ENCODE results near the gene IRX1. TPM values are rescaled to one million over a fixed set of nuclear protein-coding genes. Genes with fewer than 3 reads are reported as not detected.

IRX1 gene
- total and polyA plus RNA-seq, 2 of the 13 experiments (the other 11 are each of a cell fraction or from before 2014, with no cell fraction given), result not detected

DNA sequence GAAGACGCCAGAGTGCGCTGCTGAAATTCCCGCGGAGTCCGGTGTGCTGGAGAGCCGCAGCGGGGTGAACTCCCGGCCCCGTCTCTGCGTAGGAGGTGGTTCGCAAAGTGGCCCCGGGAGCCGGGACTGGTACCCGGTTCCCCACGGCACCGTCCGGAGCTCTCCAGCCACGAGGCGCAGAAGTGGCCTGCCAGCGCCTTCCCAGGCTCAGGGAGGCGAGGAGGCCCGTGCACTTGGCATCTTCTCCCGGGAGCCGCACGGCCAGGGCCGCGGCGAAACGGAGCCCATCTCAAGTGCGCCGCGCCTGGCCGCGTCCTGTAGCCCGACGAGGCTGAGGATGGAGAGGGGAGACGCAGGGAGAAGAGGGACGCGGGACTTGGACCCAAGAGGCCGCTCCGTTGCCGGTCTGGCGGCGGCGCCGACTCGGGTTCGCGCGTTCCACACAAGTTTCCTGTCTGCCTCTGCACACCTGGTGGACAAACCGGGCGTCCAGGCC lies 1.1 kb upstream of the IRX1 start:
- FAIRE-seq (no peak), DNase-seq (ENCODE audit: low spot score) (no peak), ATAC-seq (no peak)
- no peaks in the 10 kb centered on the region for H3K79me2 ChIP-seq (ENCODE audit: insufficient read depth, low read length)
- WGBS (ENCODE audit: low lambda C conversion rate), result 66% methylated on average over 27 of the region's 52 CpGs
- intact Hi-C loops (cut with micrococcal nuclease; ENCODE audit: unreplicated experiment), result no loop called here
- H3K27me3 ChIP-seq (ENCODE audit: control insufficient read depth in 1 of 2, insufficient read depth in 2 of 2, low read length in 2 of 2), result peaks cover 0 to 17% of the 10 kb centered on the region in 2 experiments; a peak in 2 of 5 replicates
- no peaks in the 10 kb centered on the region for H4K20me1 ChIP-seq (ENCODE audit: insufficient read depth, low read length)
- H3K36me3 ChIP-seq (replicated peaks in 1 of 2; ENCODE audit: control insufficient read depth in 1 of 2, insufficient read depth in 2 of 2, low read length in 2 of 2), result no peaks in the 10 kb centered on the region
- H3K4me3 ChIP-seq (replicated peaks in 1 of 3; ENCODE audit: insufficient read depth in 1 of 3, low read depth in 2 of 3, low read length in 3 of 3), result no peak overlapping the region
- in situ Hi-C loops (cut with HindIII; ENCODE audit: extremely low pct_ligation_motif_present, low pct_unique_long_range_greater_than_20kb), result no loop called here
- no peak overlapping the region for H3K9ac ChIP-seq (ENCODE audit: insufficient read depth, low read depth, low read length)
- POLR2A ChIA-PET, result no interaction called here
- BruUV-seq (replicated peaks), result no TSS peak
- TF ChIP-seq ZNF383 (CRISPR knock-in tag; IDR thresholded peaks at IDR 0.05; ENCODE audit: borderline replicate concordance) (no peak), ATRX (CRISPR knock-in tag; IDR thresholded peaks at IDR 0.05; ENCODE audit: borderline replicate concordance) (no peak), NFE2L2 (IDR thresholded peaks at IDR 0.05; ENCODE audit: low read length) (no peak), CENPX (CRISPR knock-in tag; IDR thresholded peaks at IDR 0.05) (no peak), SMC3 (IDR thresholded peaks at IDR 0.05; ENCODE audit: low read length) (no peak), NR2C2 (CRISPR knock-in tag; IDR thresholded peaks at IDR 0.05; ENCODE audit: borderline replicate concordance) (no peak), ZNF777 (CRISPR knock-in tag; IDR thresholded peaks at IDR 0.05) (no peak), ZSCAN21 (CRISPR knock-in tag; IDR thresholded peaks at IDR 0.05; ENCODE audit: borderline replicate concordance) (no peak), RAD51 (IDR thresholded peaks at IDR 0.05; ENCODE audit: borderline replicate concordance) (no peak), ZNF678 (CRISPR knock-in tag; IDR thresholded peaks at IDR 0.05) (no peak), PCBP2 (optimal IDR thresholded peaks at IDR 0.05; ENCODE audit: low read depth, low read length, poor library complexity, severe bottlenecking) (no peak)
- TF ChIP-seq, protein P1, sequence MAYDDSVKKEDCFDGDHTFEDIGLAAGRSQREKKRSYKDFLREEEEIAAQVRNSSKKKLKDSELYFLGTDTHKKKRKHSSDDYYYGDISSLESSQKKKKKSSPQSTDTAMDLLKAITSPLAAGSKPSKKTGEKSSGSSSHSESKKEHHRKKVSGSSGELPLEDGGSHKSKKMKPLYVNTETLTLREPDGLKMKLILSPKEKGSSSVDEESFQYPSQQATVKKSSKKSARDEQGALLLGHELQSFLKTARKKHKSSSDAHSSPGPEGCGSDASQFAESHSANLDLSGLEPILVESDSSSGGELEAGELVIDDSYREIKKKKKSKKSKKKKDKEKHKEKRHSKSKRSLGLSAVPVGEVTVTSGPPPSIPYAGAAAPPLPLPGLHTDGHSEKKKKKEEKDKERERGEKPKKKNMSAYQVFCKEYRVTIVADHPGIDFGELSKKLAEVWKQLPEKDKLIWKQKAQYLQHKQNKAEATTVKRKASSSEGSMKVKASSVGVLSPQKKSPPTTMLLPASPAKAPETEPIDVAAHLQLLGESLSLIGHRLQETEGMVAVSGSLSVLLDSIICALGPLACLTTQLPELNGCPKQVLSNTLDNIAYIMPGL (CRISPR knock-in tag; IDR thresholded peaks at IDR 0.05; ENCODE audit: borderline replicate concordance in 1 of 2, low read depth in 1 of 2), result no peak
- TF ChIP-seq, protein P2, sequence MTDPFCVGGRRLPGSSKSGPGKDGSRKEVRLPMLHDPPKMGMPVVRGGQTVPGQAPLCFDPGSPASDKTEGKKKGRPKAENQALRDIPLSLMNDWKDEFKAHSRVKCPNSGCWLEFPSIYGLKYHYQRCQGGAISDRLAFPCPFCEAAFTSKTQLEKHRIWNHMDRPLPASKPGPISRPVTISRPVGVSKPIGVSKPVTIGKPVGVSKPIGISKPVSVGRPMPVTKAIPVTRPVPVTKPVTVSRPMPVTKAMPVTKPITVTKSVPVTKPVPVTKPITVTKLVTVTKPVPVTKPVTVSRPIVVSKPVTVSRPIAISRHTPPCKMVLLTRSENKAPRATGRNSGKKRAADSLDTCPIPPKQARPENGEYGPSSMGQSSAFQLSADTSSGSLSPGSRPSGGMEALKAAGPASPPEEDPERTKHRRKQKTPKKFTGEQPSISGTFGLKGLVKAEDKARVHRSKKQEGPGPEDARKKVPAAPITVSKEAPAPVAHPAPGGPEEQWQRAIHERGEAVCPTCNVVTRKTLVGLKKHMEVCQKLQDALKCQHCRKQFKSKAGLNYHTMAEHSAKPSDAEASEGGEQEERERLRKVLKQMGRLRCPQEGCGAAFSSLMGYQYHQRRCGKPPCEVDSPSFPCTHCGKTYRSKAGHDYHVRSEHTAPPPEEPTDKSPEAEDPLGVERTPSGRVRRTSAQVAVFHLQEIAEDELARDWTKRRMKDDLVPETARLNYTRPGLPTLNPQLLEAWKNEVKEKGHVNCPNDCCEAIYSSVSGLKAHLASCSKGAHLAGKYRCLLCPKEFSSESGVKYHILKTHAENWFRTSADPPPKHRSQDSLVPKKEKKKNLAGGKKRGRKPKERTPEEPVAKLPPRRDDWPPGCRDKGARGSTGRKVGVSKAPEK (CRISPR knock-in tag; IDR thresholded peaks at IDR 0.05; ENCODE audit: borderline replicate concordance), result no peak
- TF ChIP-seq, protein P3, sequence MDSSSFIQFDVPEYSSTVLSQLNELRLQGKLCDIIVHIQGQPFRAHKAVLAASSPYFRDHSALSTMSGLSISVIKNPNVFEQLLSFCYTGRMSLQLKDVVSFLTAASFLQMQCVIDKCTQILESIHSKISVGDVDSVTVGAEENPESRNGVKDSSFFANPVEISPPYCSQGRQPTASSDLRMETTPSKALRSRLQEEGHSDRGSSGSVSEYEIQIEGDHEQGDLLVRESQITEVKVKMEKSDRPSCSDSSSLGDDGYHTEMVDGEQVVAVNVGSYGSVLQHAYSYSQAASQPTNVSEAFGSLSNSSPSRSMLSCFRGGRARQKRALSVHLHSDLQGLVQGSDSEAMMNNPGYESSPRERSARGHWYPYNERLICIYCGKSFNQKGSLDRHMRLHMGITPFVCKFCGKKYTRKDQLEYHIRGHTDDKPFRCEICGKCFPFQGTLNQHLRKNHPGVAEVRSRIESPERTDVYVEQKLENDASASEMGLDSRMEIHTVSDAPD (CRISPR knock-in tag; IDR thresholded peaks at IDR 0.05), result no peak
- CTCF ChIA-PET (ENCODE audit: low intra/inter-chr PET ratio, low total read pairs), result no interaction called here
- no peaks in the 10 kb centered on the region for H3K4me1 ChIP-seq (ENCODE audit: insufficient read depth, low read length)
- no peak overlapping the region for H3K27ac ChIP-seq (ENCODE audit: extremely low read length, insufficient read depth, low read length)
- no peak overlapping the region for H3K4me2 ChIP-seq (ENCODE audit: low read depth, low read length)
- H3K9me3 ChIP-seq (ENCODE audit: low read length), result no peaks in the 10 kb centered on the region
- no peak overlapping the region for H2AFZ ChIP-seq (ENCODE audit: low read length)

Data from HepG2 (cell line).